A549 (cell line): Measurements from ENCODE around the gene RGS1. TPM values are rescaled to one million over a fixed set of nuclear protein-coding genes. Genes with fewer than 3 reads are reported as not detected.

ENCODE experiments used
- ATAC-seq, 2 experiments: fragments of 200-7000 bp in 1 of 2; fragments of >200 bp in 1 of 2; cut with Nextera tagmentation in 1 of 2; cut with Tn5 transposase in 1 of 2; 3 replicates each; pipeline versions ENCODE4 v1.8.0 to v1.9.1; 2018 to 2020; ENCODE audit warnings: mild to moderate bottlenecking in 1 of 2, moderate library complexity in 1 of 2
- CTCF ChIA-PET: fragments of 300-600 bp; sonication (Branson Sonifier 250); formaldehyde crosslinking; extraction: SDS; loops from one replicate; lab custom pipeline; 2021; ENCODE audit warnings: antibody characterized with exemption, inconsistent platforms; lab: Yijun Ruan, JAX
- POLR2A ChIA-PET: fragments of 350-600 bp; formaldehyde crosslinking; extraction: SDS; loops from one replicate; lab custom pipeline; 2021; ENCODE audit warnings: antibody characterized with exemption, inconsistent platforms; lab: Yijun Ruan, JAX
- DNase-seq, 2 experiments: peaks; one replicate each; pipeline versions ENCODE4 v3.0.0 to v3.0.0-alpha.2; 2011 to 2016; ENCODE audit warnings: low read depth in 1 of 2, low spot score in 1 of 2
- FAIRE-seq: peaks from 2 replicates; lab custom pipeline; 2011; peaks lifted over from hg19 to GRCh38; lab: Jason Lieb, UNC
- H3K27ac ChIP-seq, 2 experiments: fragments of >200 bp; sonication (Bioruptor Twin); formaldehyde crosslinking; 3 replicates each; pipeline ENCODE4 v1.5.1; 2016 to 2017
- H3K4me1 ChIP-seq: fragments of >200 bp; sonication (Bioruptor Twin); formaldehyde crosslinking; 3 replicates; pipeline ENCODE4 v1.6.1; 2016
- H3K4me2 ChIP-seq: fragments of >200 bp; sonication (Bioruptor Twin); formaldehyde crosslinking; 3 replicates; pipeline ENCODE4 v1.6.1; 2016
- H3K4me3 ChIP-seq: fragments of >200 bp; sonication (Bioruptor Twin); formaldehyde crosslinking; 3 replicates; pipeline ENCODE4 v1.5.1; 2016
- H3K9me3 ChIP-seq: fragments of >200 bp; sonication (Bioruptor Twin); formaldehyde crosslinking; 3 replicates; pipeline ENCODE4 v1.6.1; 2016
- CHD2 ChIP-seq: fragments of 150-350 bp; IDR thresholded peaks from 2 replicates; pipeline ENCODE4 v1.6.1; 2014; ENCODE audit warnings: low read length; ENCODE audit not compliant: partially characterized antibody
- CHD4 ChIP-seq: fragments of 200-600 bp; sonication (generic); IDR thresholded peaks from 2 replicates; pipeline ENCODE4 v1.6.1; 2016; ENCODE audit warnings: antibody characterized with exemption, mild to moderate bottlenecking, borderline replicate concordance
- E2F6 ChIP-seq: IDR thresholded peaks from 2 replicates; pipeline ENCODE4 v1.6.1; 2012; ENCODE audit warnings: low read depth, borderline replicate concordance
- EHF ChIP-seq: fragments of 250-450 bp; sonication (Bioruptor Pico); IDR thresholded peaks from 2 replicates; pipeline ENCODE4 v1.5.0; 2020; ENCODE audit warnings: mild to moderate bottlenecking
- EHMT2 ChIP-seq: fragments of 200-600 bp; sonication (generic); IDR thresholded peaks from 2 replicates; pipeline ENCODE4 v1.6.1; 2016; ENCODE audit warnings: antibody characterized with exemption, low read depth, mild to moderate bottlenecking, moderate library complexity
- EP300 ChIP-seq, 2 experiments: fragments of >200 bp; sonication (Bioruptor Twin); formaldehyde crosslinking; IDR thresholded peaks; 2 replicates in 1 of 2; 3 replicates in 1 of 2; pipeline ENCODE4 v1.6.1; 2016 to 2017
- GATA3 ChIP-seq: IDR thresholded peaks from 2 replicates; pipeline ENCODE4 v1.6.1; 2012; ENCODE audit warnings: borderline replicate concordance
- HEYL ChIP-seq: fragments of 250-450 bp; sonication (Bioruptor Pico); IDR thresholded peaks from 2 replicates; pipeline ENCODE4 v1.8.0; 2021; ENCODE audit warnings: mild to moderate bottlenecking, moderate library complexity
- HOXB13 ChIP-seq: fragments of 250-450 bp; sonication (Bioruptor Pico); IDR thresholded peaks from 2 replicates; pipeline ENCODE4 v1.5.0; 2020; ENCODE audit warnings: low read depth, mild to moderate bottlenecking, moderate library complexity
- HOXB5 ChIP-seq: fragments of 250-450 bp; sonication (Bioruptor Pico); IDR thresholded peaks from 2 replicates; pipeline ENCODE4 v1.5.0; 2020; ENCODE audit warnings: mild to moderate bottlenecking, moderate library complexity
- JUNB ChIP-seq: fragments of >200 bp; sonication (Bioruptor Twin); formaldehyde crosslinking; IDR thresholded peaks from 2 replicates; pipeline ENCODE4 v1.6.1; 2016
- MAFK ChIP-seq: fragments of 450-650 bp; IDR thresholded peaks from 2 replicates; pipeline ENCODE4 v1.6.1; 2014; ENCODE audit not compliant: partially characterized antibody
- MAX ChIP-seq: IDR thresholded peaks from 2 replicates; pipeline ENCODE4 v1.6.1; 2012
- MAZ ChIP-seq: fragments of 150-350 bp; IDR thresholded peaks from 2 replicates; pipeline ENCODE4 v1.6.1; 2014; ENCODE audit warnings: antibody characterized with exemption, low read depth, low read length, borderline replicate concordance
- MYC ChIP-seq: IDR thresholded peaks from 2 replicates; pipeline ENCODE4 v1.6.1; 2012; ENCODE audit warnings: mild to moderate bottlenecking, inconsistent platforms, low read length, improper control_type of control experiment, borderline replicate concordance
- NFE2L2 ChIP-seq: fragments of 150-350 bp; conservative IDR thresholded peaks from 2 replicates; pipeline ENCODE4 v1.6.1; 2014; ENCODE audit warnings: low read length
- PBX3 ChIP-seq: IDR thresholded peaks from 2 replicates; pipeline ENCODE4 v1.6.1; 2012
- PHF8 ChIP-seq: fragments of 200-600 bp; sonication (generic); IDR thresholded peaks from 2 replicates; pipeline ENCODE4 v1.6.1; 2016; ENCODE audit warnings: low read depth, mild to moderate bottlenecking, antibody characterized with exemption, moderate library complexity, borderline replicate concordance
- RAD21 ChIP-seq, 2 experiments: fragments of >200 bp in 1 of 2; sonication (Bioruptor Twin) in 1 of 2; formaldehyde crosslinking in 1 of 2; IDR thresholded peaks in 1 of 2; conservative IDR thresholded peaks in 1 of 2; 2 replicates in 1 of 2; 3 replicates in 1 of 2; pipeline ENCODE4 v1.6.1; 2012 to 2018; ENCODE audit warnings: inconsistent platforms in 1 of 2
- RNF2 ChIP-seq: fragments of 200-600 bp; sonication (generic); IDR thresholded peaks from 2 replicates; pipeline ENCODE4 v1.6.1; 2016; ENCODE audit warnings: low read depth, mild to moderate bottlenecking, antibody characterized with exemption, moderate library complexity, borderline replicate concordance
- SMC3 ChIP-seq: fragments of >200 bp; sonication (Bioruptor Twin); formaldehyde crosslinking; IDR thresholded peaks from 3 replicates; pipeline ENCODE4 v1.6.1; 2018; ENCODE audit warnings: inconsistent platforms
- SREBF2 ChIP-seq: fragments of 450-650 bp; IDR thresholded peaks from 2 replicates; pipeline ENCODE4 v1.6.1; 2014; ENCODE audit warnings: mild to moderate bottlenecking, moderate library complexity
- TFCP2L1 ChIP-seq: fragments of 250-450 bp; sonication (Bioruptor Pico); IDR thresholded peaks from 2 replicates; pipeline ENCODE4 v1.5.0; 2021; ENCODE audit warnings: mild to moderate bottlenecking
- ZC3H11A ChIP-seq: fragments of 450-650 bp; IDR thresholded peaks from 2 replicates; pipeline ENCODE4 v1.6.1; 2014; ENCODE audit warnings: antibody characterized with exemption, mild to moderate bottlenecking
- ZFP36 ChIP-seq: fragments of 450-650 bp; IDR thresholded peaks from 2 replicates; pipeline ENCODE4 v1.6.1; 2014; ENCODE audit warnings: borderline replicate concordance; ENCODE audit not compliant: partially characterized antibody
- ZNF302 ChIP-seq: fragments of 250-450 bp; sonication (Bioruptor Pico); IDR thresholded peaks from 2 replicates; pipeline ENCODE4 v1.9.0; 2021; ENCODE audit warnings: inconsistent platforms, mild to moderate bottlenecking, moderate library complexity
- WGBS: methylation state at CpG from one replicate; pipeline ENCODE4 v1.1.6; 2017; ENCODE audit errors: missing lambda C conversion rate; 5-methylcytosine and 5-hydroxymethylcytosine counted together
- polyA plus RNA-seq, 4 experiments: library from polyadenylated mRNA; depleted of rRNA in 3 of 4; stranded (reverse); fragments of >200 nt; fragmentation: RNase III in 1 of 4; extraction: RNeasy Plus Mini Kit Qiagen cat#74134 plus additional on column Dnase treatment in 1 of 4; gene quantifications; 2 replicates in 3 of 4; 3 replicates in 1 of 4; pipeline ENCODE4 v1.2.3, GENCODE V29; 2011 to 2017

Gene RGS1
- polyA plus RNA-seq, 2 of the 4 experiments (the other 2 are of a cell fraction) = not detected

GRCh38 chr1:192561301-192561700 lies 14.3 kb upstream of the RGS1 start:
- no peak overlapping the region for H3K4me2 ChIP-seq
- 71% methylated on average over 4 of the region's 4 CpGs for WGBS
- no peaks in the 10 kb centered on the region for H3K9me3 ChIP-seq
- TF ChIP-seq RAD21 (conservative IDR thresholded peaks at IDR 0.05 in 1 of 2, IDR thresholded peaks at IDR 0.05 in 1 of 2) = no peak
- TF ChIP-seq RNF2 = no peak
- no peak for TF ChIP-seq GATA3
- no peak for TF ChIP-seq EHF (CRISPR knock-in tag)
- TF ChIP-seq HEYL (CRISPR knock-in tag) = no peak
- no peak for TF ChIP-seq HOXB5
- no peak for TF ChIP-seq CHD2
- TF ChIP-seq JUNB = no peak
- no peak for TF ChIP-seq ZNF302 (CRISPR knock-in tag)
- TF ChIP-seq MAX = no peak
- TF ChIP-seq EHMT2 = no peak
- TF ChIP-seq MAZ = no peak
- no peak for TF ChIP-seq E2F6
- no peak for TF ChIP-seq CHD4
- no peak for TF ChIP-seq MYC
- no peak for TF ChIP-seq ZC3H11A
- no peak for TF ChIP-seq ZFP36
- no peak for TF ChIP-seq NFE2L2
- TF ChIP-seq SMC3 = no peak
- no peak overlapping the region for H3K27ac ChIP-seq
- H3K4me3 ChIP-seq = no peak overlapping the region
- ATAC-seq (no peak), FAIRE-seq (no peak), DNase-seq (no peak)
- POLR2A ChIA-PET = no interaction called here
- peaks cover 9% of the 10 kb centered on the region; the same call in 2 of the 3 replicates for H3K4me1 ChIP-seq
- CTCF ChIA-PET = no interaction called here

GRCh38 chr1:192563129-192563528 lies 12.4 kb upstream of the RGS1 start:
- Histone ChIP-seq H3K4me3 (no peak overlapping the region), H3K9me3 (no peaks in the 10 kb centered on the region), H3K27ac (no peak overlapping the region), H3K4me1 (peaks cover 9% of the 10 kb centered on the region; the same call in 1 of the 3 replicates), H3K4me2 (no peak overlapping the region)
- ChIA-PET CTCF (interaction anchor here (1.1 to 1.2 kb wide), 2 partner anchors 16 to 17 kb away, joined by 3 read pairs; no protein-coding TSS in a partner anchor), POLR2A (no interaction called here)
- no peak for ATAC-seq
- FAIRE-seq = no peak
- no peak for DNase-seq
- WGBS = 93% methylated on average over 3 of the region's 3 CpGs
- TF ChIP-seq SREBF2 (no peak), PHF8 (no peak)

- Histone ChIP-seq H3K4me3 (no peak overlapping the region), H3K27ac (no peak overlapping the region), H3K4me1 (peaks cover 7% of the 10 kb centered on the region; the same call in 1 of the 3 replicates), H3K4me2 (no peak overlapping the region), H3K9me3 (no peaks in the 10 kb centered on the region)
- POLR2A ChIA-PET = no interaction called here
- TF ChIP-seq HOXB13 (CRISPR knock-in tag) (no peak), PBX3 (no peak), HOXB5 (no peak), EP300 (IDR thresholded peaks at IDR 0.05) (no peak), GATA3 (no peak), TFCP2L1 (CRISPR knock-in tag) (no peak), MAFK (no peak), MAX (no peak)
- FAIRE-seq (no peak), ATAC-seq (no peak), DNase-seq (no peak)
- CTCF ChIA-PET = no interaction called here
- 85% methylated on average over 4 of the region's 4 CpGs for WGBS
Observed at GRCh38 chr1:192564099-192564498, 11.5 kb upstream of the RGS1 start.
